CD14-positive monocyte (primary cell): ENCODE measurements around the gene FREM2. TPM values are rescaled to one million over a fixed set of nuclear protein-coding genes. Genes with fewer than 3 reads are reported as not detected.

Source experiments
- DNase-seq, 3 donors: peaks; one replicate each; pipeline ENCODE4 v3.0.0-alpha.2; 2011 to 2022
- H2AFZ ChIP-seq: 2 replicates; pipeline ENCODE4 v1.6.0; 2012; ENCODE audit warnings: mild to moderate bottlenecking, low read depth, low read length, inconsistent platforms; ENCODE audit not compliant: insufficient read depth, poor library complexity, severe bottlenecking
- H3K27ac ChIP-seq, 2 donors: 1 replicate in 1 of 2; 2 replicates in 1 of 2; pipeline ENCODE4 v1.5.1; 2012 to 2013; ENCODE audit warnings: low read length in 2 of 2, control low read depth in 1 of 2, inconsistent platforms in 1 of 2, low read depth in 1 of 2, mild to moderate bottlenecking in 1 of 2
- H3K27me3 ChIP-seq, 2 donors: one replicate each; pipeline versions ENCODE4 v1.6.0 to v1.6.1; 2011 to 2013; ENCODE audit warnings: low read length in 2 of 2; ENCODE audit not compliant: control insufficient read depth in 2 of 2, insufficient read depth in 2 of 2
- H3K36me3 ChIP-seq, 2 donors: replicated peaks in 1 of 2; 1 replicate in 1 of 2; 2 replicates in 1 of 2; pipeline versions ENCODE4 v1.5.1 to v1.6.1; 2012 to 2013; ENCODE audit warnings: low read length in 2 of 2, control low read depth in 1 of 2, inconsistent platforms in 1 of 2, mild to moderate bottlenecking in 1 of 2; ENCODE audit not compliant: insufficient read depth in 2 of 2, control insufficient read depth in 1 of 2
- H3K4me1 ChIP-seq, 2 donors: 1 replicate in 1 of 2; 2 replicates in 1 of 2; pipeline versions ENCODE4 v1.5.1 to v1.6.1; 2012 to 2013; ENCODE audit warnings: low read length in 2 of 2, control low read depth in 1 of 2, inconsistent platforms in 1 of 2, mild to moderate bottlenecking in 1 of 2, moderate library complexity in 1 of 2; ENCODE audit not compliant: insufficient read depth in 2 of 2, control insufficient read depth in 1 of 2
- H3K4me2 ChIP-seq: replicated peaks from 2 replicates; pipeline ENCODE3; 2012; ENCODE audit warnings: low read length, moderate library complexity, mild to moderate bottlenecking; ENCODE audit not compliant: poor library complexity, severe bottlenecking; ENCODE audit errors: extremely low read depth
- H3K4me3 ChIP-seq, 3 experiments: fragments of 200-600 bp in 1 of 3; sonication (generic) in 1 of 3; replicated peaks in 1 of 3; 1 replicate in 2 of 3; 2 replicates in 1 of 3; pipeline ENCODE4 v1.5.1; 2011 to 2013; ENCODE audit warnings: low read length in 3 of 3, mild to moderate bottlenecking in 3 of 3, control low read depth in 2 of 3, low read depth in 2 of 3, inconsistent platforms in 1 of 3, moderate library complexity in 1 of 3
- H3K79me2 ChIP-seq: 2 replicates; pipeline ENCODE4 v1.6.0; 2012; ENCODE audit warnings: mild to moderate bottlenecking, control low read depth, inconsistent platforms, low read length, moderate library complexity; ENCODE audit not compliant: insufficient read depth
- H3K9ac ChIP-seq: 2 replicates; pipeline ENCODE4 v1.6.0; 2017; ENCODE audit warnings: low read length, mild to moderate bottlenecking; ENCODE audit not compliant: insufficient read depth, poor library complexity, severe bottlenecking
- H3K9me3 ChIP-seq, 2 donors: replicated peaks in 1 of 2; 1 replicate in 1 of 2; 2 replicates in 1 of 2; pipeline versions ENCODE4 v1.5.1 to v1.6.1; 2012 to 2013; ENCODE audit warnings: low read length in 2 of 2, control low read depth in 1 of 2; ENCODE audit not compliant: control insufficient read depth in 1 of 2, insufficient read depth in 1 of 2
- H4K20me1 ChIP-seq: 2 replicates; pipeline ENCODE4 v1.6.0; 2012; ENCODE audit warnings: mild to moderate bottlenecking, low read length, control low read depth, moderate library complexity; ENCODE audit not compliant: insufficient read depth
- H3K27ac Mint-ChIP-seq, 7 donors: one replicate each; pipeline ENCODE4 v1.8.0; 2020; ENCODE audit warnings: mild to moderate bottlenecking in 7 of 7, mixed read lengths in 7 of 7, moderate library complexity in 6 of 7, inconsistent platforms in 2 of 7
- H3K27me3 Mint-ChIP-seq, 3 donors: one replicate each; pipeline ENCODE4 v1.8.0; 2021 to 2022; ENCODE audit warnings: low read depth in 3 of 3, mild to moderate bottlenecking in 3 of 3, mixed read lengths in 3 of 3, moderate library complexity in 3 of 3, inconsistent platforms in 1 of 3
- H3K36me3 Mint-ChIP-seq, 2 donors: one replicate each; pipeline ENCODE4 v1.8.0; 2020; ENCODE audit warnings: mixed read lengths in 2 of 2, inconsistent platforms in 1 of 2, mild to moderate bottlenecking in 1 of 2
- H3K4me1 Mint-ChIP-seq: one replicate; pipeline ENCODE4 v1.8.0; 2020; ENCODE audit warnings: mild to moderate bottlenecking, mixed read lengths
- H3K4me3 Mint-ChIP-seq, 2 donors: one replicate each; pipeline ENCODE4 v1.8.0; 2020; ENCODE audit warnings: mild to moderate bottlenecking in 2 of 2, mixed read lengths in 2 of 2, moderate library complexity in 1 of 2
- H3K9me3 Mint-ChIP-seq, 7 donors: one replicate each; pipeline ENCODE4 v1.8.0; 2020 to 2022; ENCODE audit warnings: mixed read lengths in 7 of 7, mild to moderate bottlenecking in 6 of 7, moderate library complexity in 6 of 7, inconsistent platforms in 2 of 7
- WGBS: methylation state at CpG from one replicate; pipeline ENCODE4 v1.1.5; 2013; ENCODE audit warnings: missing lambda C conversion rate; ENCODE audit not compliant: insufficient coverage; 5-methylcytosine and 5-hydroxymethylcytosine counted together
- intact Hi-C, 2 donors: fragments of 100-400 bp; cut with micrococcal nuclease; formaldehyde crosslinking; loops; one replicate each; pipeline versions ENCODE4 v1.15.0 to v1.15.1; 2023
- polyA plus RNA-seq, 3 donors: library from polyadenylated mRNA; depleted of rRNA in 1 of 3; unstranded in 2 of 3; stranded (reverse) in 1 of 3; fragments of 300-500 nt in 2 of 3; fragments of >200 nt in 1 of 3; fragmentation: Illumina TruSeq in 2 of 3; gene quantifications; 1 replicate in 2 of 3; 2 replicates in 1 of 3; pipeline ENCODE4 v1.2.3, GENCODE V29; 2012 to 2021
- TF ChIP-seq, protein P1 (sequence below): fragments of 200-600 bp; IDR thresholded peaks from one replicate; pipeline ENCODE4 v1.8.0; 2022; ENCODE audit warnings: antibody characterized with exemption, mild to moderate bottlenecking

Gene FREM2
- polyA plus RNA-seq, 3 donors = not detected

GRCh38 chr13:38661010-38661675, 25.7 kb upstream of the FREM2 start:
- no peaks in the 10 kb centered on the region for H3K27me3 ChIP-seq
- H3K27ac ChIP-seq = no peak overlapping the region
- intact Hi-C loops = no loop called here
- no peaks in the 10 kb centered on the region for H3K36me3 ChIP-seq
- H3K4me3 Mint-ChIP-seq = no peak overlapping the region
- H3K27ac Mint-ChIP-seq = no peak overlapping the region
- H2AFZ ChIP-seq = no peak overlapping the region
- no peak overlapping the region for H3K9ac ChIP-seq
- H3K9me3 ChIP-seq = no peaks in the 10 kb centered on the region
- no peak for DNase-seq
- peaks cover 0 to 3% (median 0%) of the 10 kb centered on the region in 7 donors for H3K9me3 Mint-ChIP-seq
- no peak overlapping the region for H3K4me2 ChIP-seq
- H4K20me1 ChIP-seq = no peaks in the 10 kb centered on the region
- TF ChIP-seq, protein P1, sequence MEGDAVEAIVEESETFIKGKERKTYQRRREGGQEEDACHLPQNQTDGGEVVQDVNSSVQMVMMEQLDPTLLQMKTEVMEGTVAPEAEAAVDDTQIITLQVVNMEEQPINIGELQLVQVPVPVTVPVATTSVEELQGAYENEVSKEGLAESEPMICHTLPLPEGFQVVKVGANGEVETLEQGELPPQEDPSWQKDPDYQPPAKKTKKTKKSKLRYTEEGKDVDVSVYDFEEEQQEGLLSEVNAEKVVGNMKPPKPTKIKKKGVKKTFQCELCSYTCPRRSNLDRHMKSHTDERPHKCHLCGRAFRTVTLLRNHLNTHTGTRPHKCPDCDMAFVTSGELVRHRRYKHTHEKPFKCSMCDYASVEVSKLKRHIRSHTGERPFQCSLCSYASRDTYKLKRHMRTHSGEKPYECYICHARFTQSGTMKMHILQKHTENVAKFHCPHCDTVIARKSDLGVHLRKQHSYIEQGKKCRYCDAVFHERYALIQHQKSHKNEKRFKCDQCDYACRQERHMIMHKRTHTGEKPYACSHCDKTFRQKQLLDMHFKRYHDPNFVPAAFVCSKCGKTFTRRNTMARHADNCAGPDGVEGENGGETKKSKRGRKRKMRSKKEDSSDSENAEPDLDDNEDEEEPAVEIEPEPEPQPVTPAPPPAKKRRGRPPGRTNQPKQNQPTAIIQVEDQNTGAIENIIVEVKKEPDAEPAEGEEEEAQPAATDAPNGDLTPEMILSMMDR = no peak
- no peaks in the 10 kb centered on the region for H3K36me3 Mint-ChIP-seq
- H3K4me1 ChIP-seq = no peaks in the 10 kb centered on the region
- H3K79me2 ChIP-seq = no peaks in the 10 kb centered on the region
- H3K4me1 Mint-ChIP-seq = no peaks in the 10 kb centered on the region
- 90% methylated on average over 2 of the region's 2 CpGs for whole genome bisulfite sequencing
- no peaks in the 10 kb centered on the region for H3K27me3 Mint-ChIP-seq
- no peak overlapping the region for H3K4me3 ChIP-seq

GRCh38 chr13:38662362-38662761, 24.5 kb upstream of the FREM2 start:
- no peaks in the 10 kb centered on the region for H3K27me3 Mint-ChIP-seq
- H3K36me3 ChIP-seq = no peaks in the 10 kb centered on the region
- no peak overlapping the region for H3K27ac Mint-ChIP-seq
- no peak overlapping the region for H3K4me3 Mint-ChIP-seq
- H3K27me3 ChIP-seq = no peaks in the 10 kb centered on the region
- no peaks in the 10 kb centered on the region for H3K4me1 Mint-ChIP-seq
- H3K9me3 ChIP-seq = no peaks in the 10 kb centered on the region
- H3K4me2 ChIP-seq = no peak overlapping the region
- no CpG with 5 or more reads among the region's 2 CpGs for WGBS
- H3K4me1 ChIP-seq = no peaks in the 10 kb centered on the region
- DNase-seq = no peak
- intact Hi-C loops = no loop called here
- no peak overlapping the region for H2AFZ ChIP-seq
- H3K4me3 ChIP-seq = no peak overlapping the region
- H3K27ac ChIP-seq = no peak overlapping the region
- H4K20me1 ChIP-seq = no peaks in the 10 kb centered on the region
- H3K36me3 Mint-ChIP-seq = no peaks in the 10 kb centered on the region
- TF ChIP-seq, protein P1 = no peak
- no peak overlapping the region for H3K9ac ChIP-seq
- no peaks in the 10 kb centered on the region for H3K79me2 ChIP-seq
- H3K9me3 Mint-ChIP-seq = peaks cover 0 to 3% (median 0%) of the 10 kb centered on the region in 7 donors
